ENCODE data around the gene CST3.
"Not testable (repeated sequence)": the region's sequence is repeated elsewhere in the genome, so short reads cannot be mapped to it uniquely, and the experiment has no call there.

Gene CST3

GRCh38 chr20:23662276-23662870, 24.6 kb upstream of the CST3 start:
- no peak for DNase-seq (ENCODE audit: low spot score)

GRCh38 chr20:23661002-23661429, 23.3 kb upstream of the CST3 start:
- DNase-seq (ENCODE audit: low spot score), result no peak

- DNase-seq (ENCODE audit: low spot score), result peak; percentile 22
Observed at GRCh38 chr20:23659989-23660837, 22.5 kb upstream of the CST3 start.

GRCh38 chr20:23659610-23659988, 21.8 kb upstream of the CST3 start:
- not testable (repeated sequence) for DNase-seq (ENCODE audit: low spot score)

- DNase-seq (ENCODE audit: low spot score), result no peak
Observed at GRCh38 chr20:23658989-23659609, 21.3 kb upstream of the CST3 start.

GRCh38 chr20:23658336-23658735, 20.6 kb upstream of the CST3 start:
- no peak for DNase-seq (ENCODE audit: low spot score)

GRCh38 chr20:23657202-23657601, 19.4 kb upstream of the CST3 start:
- no peak for DNase-seq (ENCODE audit: low spot score)

GRCh38 chr20:23656372-23656771, 18.6 kb upstream of the CST3 start:
- no peak for DNase-seq (ENCODE audit: low spot score)

- no peak for DNase-seq (ENCODE audit: low spot score)
Observed at GRCh38 chr20:23655491-23656211, 17.9 kb upstream of the CST3 start.

GRCh38 chr20:23654717-23655116, 17.0 kb upstream of the CST3 start:
- no peak for DNase-seq (ENCODE audit: low spot score)

GRCh38 chr20:23654000-23654399, 16.2 kb upstream of the CST3 start:
- DNase-seq (ENCODE audit: low spot score), result no peak

- no peak for DNase-seq (ENCODE audit: low spot score)
Observed at GRCh38 chr20:23653400-23653938, 15.7 kb upstream of the CST3 start.

- DNase-seq (ENCODE audit: low spot score), result no peak
Observed at GRCh38 chr20:23652926-23653325, 15.2 kb upstream of the CST3 start.

GRCh38 chr20:23652371-23652770, 14.6 kb upstream of the CST3 start:
- no peak for DNase-seq (ENCODE audit: low spot score)

- no peak for DNase-seq (ENCODE audit: low spot score)
Observed at GRCh38 chr20:23651117-23651516, 13.4 kb upstream of the CST3 start.

- DNase-seq (ENCODE audit: low spot score), result no peak
Observed at GRCh38 chr20:23649830-23650417, 12.2 kb upstream of the CST3 start.

- no peak for DNase-seq (ENCODE audit: low spot score)
Observed at GRCh38 chr20:23649242-23649641, 11.5 kb upstream of the CST3 start.

- no peak for DNase-seq (ENCODE audit: low spot score)
Observed at GRCh38 chr20:23647346-23647745, 9.6 kb upstream of the CST3 start.

- no peak for DNase-seq (ENCODE audit: low spot score)
Observed at GRCh38 chr20:23646106-23646873, 8.5 kb upstream of the CST3 start.

GRCh38 chr20:23645575-23645974, 7.8 kb upstream of the CST3 start:
- DNase-seq (ENCODE audit: low spot score), result no peak

GRCh38 chr20:23644164-23644563, 6.4 kb upstream of the CST3 start:
- DNase-seq (ENCODE audit: low spot score), result no peak
